Inferior parietal cortex (tissue), 1 donor: ENCODE data around the gene LRRC3.

Experiments used
- DNase-seq: peaks from one replicate; pipeline ENCODE4 v3.0.0-alpha.2; 2016; ENCODE audit errors: extremely low spot score

Gene LRRC3

GRCh38 chr21:44438531-44439210 is 16.6 kb upstream of the LRRC3 start:
- no peak for DNase-seq

DNA sequence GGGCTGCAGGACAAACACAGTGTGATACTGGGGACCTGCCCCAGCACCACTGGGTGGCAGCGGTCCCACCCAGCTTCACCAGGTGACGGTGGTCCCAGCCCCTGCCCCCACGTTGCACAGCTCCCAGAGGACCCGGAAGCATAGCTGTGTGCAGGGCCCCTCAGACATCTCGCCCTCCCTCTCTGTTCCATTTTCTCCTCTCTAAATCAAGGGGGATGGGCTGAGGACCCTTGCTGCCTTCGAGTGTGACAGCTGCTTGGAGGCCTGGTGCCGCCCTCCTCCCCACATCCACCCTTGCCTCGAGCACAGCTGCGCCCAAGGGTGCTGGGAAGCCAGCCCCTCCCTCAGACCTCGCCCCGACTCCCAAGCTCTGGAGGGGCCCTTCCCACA is 16.1 kb upstream of the LRRC3 start:
- no peak for DNase-seq

- no peak for DNase-seq
Measured at GRCh38 chr21:44440241-44441040, 14.9 kb upstream of the LRRC3 start.

DNA sequence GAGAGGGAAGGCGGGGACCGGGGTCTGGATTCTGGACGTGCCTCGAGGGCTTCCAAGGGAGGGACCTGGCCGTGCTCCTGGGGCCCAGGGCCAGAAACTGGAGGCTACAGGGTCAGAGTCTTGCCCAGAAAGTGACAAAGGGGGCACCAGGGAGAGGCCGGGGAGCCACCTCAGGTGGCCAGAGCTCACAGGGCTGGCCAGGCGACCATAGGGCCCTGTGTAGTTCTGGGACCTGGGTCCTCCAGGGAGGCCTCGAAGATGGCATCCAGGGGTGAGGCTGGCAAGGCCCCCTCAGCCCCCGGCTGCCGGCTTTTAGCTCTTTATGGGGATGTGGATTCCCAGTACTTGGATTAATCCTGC is 14.3 kb upstream of the LRRC3 start:
- DNase-seq = no peak

DNA sequence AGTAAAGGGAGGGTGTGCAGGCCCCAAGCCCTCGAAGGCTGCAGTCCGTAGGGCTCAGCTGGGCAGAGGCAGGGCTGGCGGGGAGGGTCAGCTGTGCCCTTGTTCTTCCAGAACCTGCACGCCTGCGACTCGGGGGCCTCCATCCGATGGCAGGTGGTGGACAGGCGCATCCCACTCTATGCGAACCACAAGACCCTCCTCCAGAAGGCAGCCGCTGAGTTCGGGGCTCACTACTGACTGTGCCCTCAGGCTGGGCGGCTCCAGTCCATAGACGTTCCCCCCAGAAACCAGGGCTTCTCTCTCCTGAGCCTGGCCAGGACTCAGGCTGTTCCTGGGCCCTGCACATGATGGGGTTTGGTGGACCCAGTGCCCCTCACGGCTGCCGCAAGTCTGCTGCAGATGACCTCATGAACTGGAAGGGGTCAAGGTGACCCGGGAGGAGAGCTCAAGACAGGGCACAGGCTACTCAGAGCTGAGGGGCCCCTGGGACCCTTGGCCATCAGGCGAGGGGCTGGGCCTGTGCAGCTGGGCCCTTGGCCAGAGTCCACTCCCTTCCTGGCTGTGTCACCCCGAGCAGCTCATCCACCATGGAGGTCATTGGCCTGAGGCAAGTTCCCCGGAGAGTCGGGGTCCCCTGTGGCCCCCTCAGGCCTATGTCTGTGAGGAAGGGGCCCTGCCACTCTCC is 13.6 kb upstream of the LRRC3 start:
- DNase-seq = no peak

DNA sequence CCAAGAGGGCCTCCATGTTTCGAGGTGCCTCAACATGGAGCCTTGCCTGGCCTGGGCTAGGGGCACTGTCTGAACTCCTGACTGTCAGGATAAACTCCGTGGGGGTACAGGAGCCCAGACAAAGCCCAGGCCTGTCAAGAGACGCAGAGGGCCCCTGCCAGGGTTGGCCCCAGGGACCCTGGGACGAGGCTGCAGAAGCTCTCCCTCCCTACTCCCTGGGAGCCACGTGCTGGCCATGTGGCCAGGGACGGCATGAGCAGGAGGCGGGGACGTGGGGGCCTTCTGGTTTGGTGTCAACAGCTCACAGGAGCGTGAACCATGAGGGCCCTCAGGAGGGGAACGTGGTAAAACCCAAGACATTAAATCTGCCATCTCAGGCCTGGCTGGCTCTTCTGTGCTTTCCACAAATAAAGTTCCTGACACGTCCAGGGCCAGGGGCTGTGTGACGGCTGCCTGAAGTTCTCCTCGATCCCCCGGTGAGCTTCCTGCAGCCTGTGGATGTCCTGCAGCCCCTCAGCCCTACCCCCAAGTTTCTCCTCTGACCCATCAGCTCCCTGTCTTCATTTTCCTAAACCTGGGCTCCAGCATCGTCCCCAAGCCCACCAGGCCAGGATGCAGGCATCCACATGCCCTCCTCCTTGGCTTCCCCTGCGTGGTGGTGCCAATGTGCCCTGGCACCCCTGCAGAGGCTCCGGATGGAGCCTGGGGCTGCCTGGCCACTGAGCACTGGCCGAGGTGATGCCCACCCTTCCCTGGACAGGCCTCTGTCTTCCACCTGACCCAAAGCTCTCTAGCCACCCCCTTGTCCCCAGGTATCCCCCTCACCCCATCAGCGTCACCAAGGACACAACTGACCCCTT is 12.8 kb upstream of the LRRC3 start:
- DNase-seq = no peak

- no peak for DNase-seq
Measured at GRCh38 chr21:44443291-44443890, 11.9 kb upstream of the LRRC3 start.

- DNase-seq = no peak
Measured at GRCh38 chr21:44443891-44444285, 11.4 kb upstream of the LRRC3 start.

DNA sequence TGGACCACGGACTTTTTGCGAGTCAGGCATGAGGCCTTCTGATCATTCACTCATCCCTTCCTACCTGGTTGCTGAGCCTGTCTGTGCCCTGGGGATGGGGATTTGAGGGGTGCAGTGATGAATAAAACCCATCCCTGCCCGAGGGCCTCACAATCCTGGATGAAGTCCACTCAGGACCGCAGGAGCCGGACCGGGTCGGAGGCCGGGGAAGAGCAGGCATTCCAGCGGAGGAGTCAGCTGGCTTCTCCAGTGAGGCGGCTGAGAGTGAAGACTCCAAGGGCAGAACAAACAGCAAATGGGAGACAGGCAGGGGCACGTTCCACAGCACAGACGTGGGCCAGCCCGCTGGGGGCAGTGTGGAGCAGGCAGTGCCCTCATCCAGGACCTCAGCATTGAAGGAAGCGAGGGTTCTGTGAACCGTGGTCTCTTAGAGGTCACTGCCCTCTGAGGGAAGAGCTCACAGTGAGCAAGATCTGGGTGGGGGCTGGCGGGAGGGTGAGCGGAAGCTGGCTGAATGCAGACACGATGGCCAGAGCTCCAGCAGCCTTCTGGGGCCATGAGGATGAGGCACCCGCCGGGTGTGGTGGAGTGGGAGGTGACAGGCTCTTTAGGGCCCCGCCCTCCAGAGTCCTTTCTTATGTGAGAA is 10.9 kb upstream of the LRRC3 start:
- no peak for DNase-seq

- no peak for DNase-seq
Measured at GRCh38 chr21:44445145-44445812, 10.0 kb upstream of the LRRC3 start.

DNA sequence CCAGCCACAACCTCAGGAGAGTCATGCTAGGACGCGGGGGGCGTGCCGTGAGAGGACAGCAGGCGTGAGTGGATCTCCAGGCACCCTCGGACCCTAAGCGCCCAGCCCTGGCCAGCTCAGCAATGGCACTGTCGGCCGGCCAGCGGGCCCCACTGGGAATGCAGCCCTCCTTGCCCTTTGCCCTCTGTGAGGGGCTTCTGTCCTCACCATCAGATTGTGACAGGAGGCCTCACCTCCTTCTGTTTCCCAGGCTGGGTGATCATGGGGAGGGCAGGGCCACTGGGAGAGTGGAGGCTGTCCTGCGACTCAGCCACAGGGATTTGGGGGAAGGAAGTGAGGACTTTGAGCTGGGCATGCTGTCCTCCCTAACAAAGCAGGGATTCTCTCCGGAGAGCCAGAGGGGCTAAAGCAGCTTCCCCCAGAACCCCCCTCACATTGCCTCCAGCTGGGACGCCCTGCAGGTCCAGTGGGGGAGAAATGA is 6.6 kb upstream of the LRRC3 start:
- no peak for DNase-seq

GRCh38 chr21:44449473-44450363 is 5.6 kb upstream of the LRRC3 start:
- DNase-seq = no peak

GRCh38 chr21:44450402-44450801 is 4.9 kb upstream of the LRRC3 start:
- no peak for DNase-seq

DNA sequence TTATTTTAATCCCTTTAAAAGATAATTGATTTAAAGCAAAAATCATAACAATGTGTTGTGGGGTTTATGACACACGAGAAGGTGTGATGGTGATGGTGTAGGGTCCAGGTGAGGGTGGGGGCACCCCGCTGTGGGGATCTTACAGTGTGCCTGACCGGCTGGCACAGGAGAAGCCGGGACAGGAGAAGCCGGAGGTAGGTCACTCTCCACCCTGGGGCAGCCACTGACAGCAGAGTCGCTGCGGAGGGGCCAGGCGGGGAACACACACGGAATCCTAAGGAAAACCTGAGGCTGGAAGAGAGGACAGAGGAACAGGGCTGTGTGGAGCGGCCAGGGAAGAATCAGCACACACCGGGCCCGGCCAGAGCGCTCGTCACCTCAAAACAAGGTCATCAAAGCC is 4.3 kb upstream of the LRRC3 start:
- no peak for DNase-seq

GRCh38 chr21:44453120-44453519 is 2.2 kb upstream of the LRRC3 start:
- DNase-seq = no peak

- DNase-seq = no peak
Measured at GRCh38 chr21:44454058-44454457, 1.3 kb upstream of the LRRC3 start.

- DNase-seq = no peak
Measured at GRCh38 chr21:44455524-44456213, 359 bp downstream of the LRRC3 start.

GRCh38 chr21:44456214-44456914 is 1.1 kb downstream of the LRRC3 start:
- no peak for DNase-seq
